SK-N-MC (cell line): Measurements from ENCODE around the gene WDR62.
"Not testable (repeated sequence)": the region's sequence is repeated elsewhere in the genome, so short reads cannot be mapped to it uniquely, and the experiment has no call there.

Source experiments
- DNase-seq: peaks from one replicate; pipeline ENCODE4 v3.0.0-alpha.2; 2011; ENCODE audit warnings: low read depth, low spot score
- H3K27ac ChIP-seq: fragments of 200-600 bp; sonication (generic); 2 replicates; pipeline ENCODE4 v1.5.1; 2016; ENCODE audit warnings: mixed run types
- H3K36me3 ChIP-seq: fragments of 200-600 bp; sonication (generic); 2 replicates; pipeline ENCODE4 v1.6.1; 2017; ENCODE audit warnings: antibody characterized with exemption, low read length, mixed read lengths; ENCODE audit not compliant: insufficient read depth
- H3K4me3 ChIP-seq: fragments of 200-600 bp; sonication (generic); 2 replicates; pipeline ENCODE4 v1.5.1; 2016
- H3K9ac ChIP-seq: fragments of 200-600 bp; sonication (generic); 2 replicates; pipeline ENCODE4 v1.8.0; 2017; ENCODE audit warnings: mixed run types, mixed read lengths; ENCODE audit not compliant: insufficient read length
- H3K9me3 ChIP-seq: fragments of 200-600 bp; sonication (generic); 2 replicates; pipeline ENCODE4 v1.6.1; 2017; ENCODE audit warnings: low read depth, mild to moderate bottlenecking, antibody characterized with exemption, low read length, moderate library complexity, mixed read lengths
- EZH2 ChIP-seq: fragments of 200-600 bp; sonication (generic); IDR thresholded peaks from one replicate; pipeline ENCODE4 v1.6.1; 2017; ENCODE audit warnings: antibody characterized with exemption
- FOXP2 ChIP-seq: optimal IDR thresholded peaks from 2 replicates; pipeline ENCODE3; 2011; ENCODE audit warnings: mild to moderate bottlenecking, moderate library complexity; ENCODE audit not compliant: insufficient read depth; ENCODE audit errors: extremely low read length, control extremely low read depth
- POLR2AphosphoS5 ChIP-seq: IDR thresholded peaks from 2 replicates; pipeline ENCODE4 v1.6.1; 2012; ENCODE audit warnings: mild to moderate bottlenecking, low read depth, low read length, borderline replicate concordance

WDR62 gene

DNA sequence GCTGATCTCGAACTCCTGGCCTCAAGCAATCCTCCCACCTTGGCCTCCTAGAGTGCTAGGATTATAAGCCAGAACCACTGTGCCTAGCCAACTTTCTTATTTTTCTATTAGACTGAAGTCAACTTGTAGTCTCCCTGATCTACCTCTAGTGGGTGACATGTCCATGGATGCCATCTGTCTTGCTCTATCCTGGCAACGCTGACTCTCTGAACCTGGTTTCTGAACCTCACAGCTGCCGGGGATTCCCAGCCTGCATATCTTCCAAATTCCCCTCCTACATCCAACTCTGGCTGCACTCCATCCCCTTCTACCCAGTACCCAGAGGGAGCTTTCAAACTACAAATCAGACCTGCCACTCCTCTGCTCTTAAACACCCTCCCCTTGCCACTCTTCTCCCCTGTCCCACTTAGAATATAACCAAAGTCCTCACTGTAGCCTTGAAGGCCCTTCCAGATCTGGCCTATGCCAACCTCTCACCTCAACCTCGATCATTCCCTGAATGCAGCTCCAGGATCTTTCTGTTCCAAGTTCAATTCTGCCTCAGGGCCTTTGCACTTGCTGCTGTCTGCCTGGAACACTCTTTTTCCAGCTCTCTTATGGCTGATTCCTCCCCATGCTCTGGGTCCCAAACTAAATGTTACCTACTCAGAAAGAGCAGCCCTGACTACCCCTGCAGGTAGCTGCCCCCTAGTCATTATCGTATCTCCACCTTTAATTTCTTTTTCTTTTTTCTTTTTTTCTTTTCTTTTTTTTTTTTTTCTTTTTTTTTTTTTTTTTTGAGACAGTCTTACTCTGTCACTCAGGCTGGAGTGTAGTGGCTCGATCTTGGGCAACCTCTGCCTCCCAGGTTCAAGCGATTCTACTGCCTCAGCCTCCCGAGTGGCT lies 24.2 kb upstream of the WDR62 start:
- H3K27ac ChIP-seq = no peak overlapping the region
- H3K9me3 ChIP-seq = no peaks in the 10 kb centered on the region
- H3K4me3 ChIP-seq = no peak overlapping the region
- TF ChIP-seq FOXP2 = no peak
- H3K36me3 ChIP-seq = no peaks in the 10 kb centered on the region
- DNase-seq = no peak
- H3K9ac ChIP-seq = no peak overlapping the region

- Histone ChIP-seq H3K9me3 (no peaks in the 10 kb centered on the region), H3K4me3 (no peak overlapping the region), H3K36me3 (no peaks in the 10 kb centered on the region), H3K27ac (no peak overlapping the region), H3K9ac (no peak overlapping the region)
- TF ChIP-seq POLR2AphosphoS5 (no peak), FOXP2 (no peak), EZH2 (no peak)
- no peak for DNase-seq
Observed at GRCh38 chr19:36031308-36031707, 23.4 kb upstream of the WDR62 start.

GRCh38 chr19:36032251-36033104 lies 22.2 kb upstream of the WDR62 start, which contains the start of gene CLIP3:
Gene CLIP3 (minus strand): TSS chr19:36032873. CDS start chr19:36032357, 516 bp downstream.
- Histone ChIP-seq H3K4me3 (peak within 1 kb of the TSS; percentile 71), H3K27ac (no peak within 1 kb of the TSS), H3K36me3 (no peaks in the 10 kb centered on the region), H3K9me3 (no peaks in the 10 kb centered on the region), H3K9ac (peak within 1 kb of the TSS; percentile 0)
- TF ChIP-seq EZH2 (no peak), FOXP2 (no peak), POLR2AphosphoS5 (peak; percentile 42; the same call in 1 of the 2 replicates)
- no peak for DNase-seq

GRCh38 chr19:36040495-36040894 lies 14.2 kb upstream of the WDR62 start:
- H3K4me3 ChIP-seq = no peak overlapping the region
- TF ChIP-seq EZH2 (no peak), FOXP2 (no peak), POLR2AphosphoS5 (no peak)
- H3K36me3 ChIP-seq = no peaks in the 10 kb centered on the region
- no peak overlapping the region for H3K9ac ChIP-seq
- no peak overlapping the region for H3K27ac ChIP-seq
- no peak for DNase-seq
- H3K9me3 ChIP-seq = no peaks in the 10 kb centered on the region

DNA sequence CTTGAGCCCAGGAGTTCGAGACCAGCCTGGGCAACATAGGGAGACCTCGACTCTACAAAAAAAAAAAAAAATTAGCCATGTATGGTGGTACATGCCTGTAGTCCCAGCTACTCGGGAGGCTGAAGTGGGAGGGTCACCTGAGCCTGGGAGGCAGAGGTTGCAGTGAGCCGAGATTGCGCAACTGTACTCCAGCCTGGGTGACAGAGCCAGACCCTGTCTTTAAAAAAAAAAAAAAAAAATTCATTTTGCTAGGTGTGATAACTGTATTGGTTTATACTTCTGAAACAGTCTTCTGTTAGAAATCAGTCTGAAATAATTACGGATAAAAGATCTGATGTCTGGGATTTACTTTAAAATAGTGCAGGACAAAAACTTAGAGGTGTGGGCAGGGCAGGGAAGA lies 13.6 kb upstream of the WDR62 start:
- not testable (repeated sequence) for H3K9ac ChIP-seq, H3K4me3 ChIP-seq, H3K9me3 ChIP-seq, DNase-seq, H3K36me3 ChIP-seq
- H3K27ac ChIP-seq = peak overlapping the region; percentile 73; the same call in 1 of the 2 replicates

GRCh38 chr19:36041831-36042230 lies 12.9 kb upstream of the WDR62 start:
- Histone ChIP-seq H3K4me3 (no peak overlapping the region), H3K9me3 (no peaks in the 10 kb centered on the region), H3K9ac (no peak overlapping the region), H3K36me3 (no peaks in the 10 kb centered on the region), H3K27ac (peak overlapping the region; percentile 73)
- no peak for DNase-seq
- no peak for TF ChIP-seq POLR2AphosphoS5
- no peak for TF ChIP-seq EZH2
- TF ChIP-seq FOXP2 = no peak

DNA sequence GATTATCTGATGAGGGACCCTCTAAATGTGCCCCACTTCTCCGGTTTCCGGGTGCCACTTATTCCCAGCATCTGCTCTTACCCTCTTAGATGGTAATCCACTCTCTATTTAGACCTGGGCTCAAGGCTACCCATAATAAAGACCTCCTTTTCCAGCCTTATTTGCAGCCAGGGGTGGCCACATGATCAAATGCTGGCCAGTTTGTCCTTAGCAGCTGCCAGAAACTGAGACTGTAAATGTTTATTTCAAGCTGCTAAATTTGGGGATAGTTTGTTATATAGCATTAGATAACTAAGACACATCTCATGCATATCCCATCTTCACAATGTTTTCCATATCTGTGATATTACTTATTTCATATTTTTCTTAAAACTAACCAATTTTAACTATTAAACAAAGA lies 10.7 kb upstream of the WDR62 start:
- no peak overlapping the region for H3K27ac ChIP-seq
- TF ChIP-seq FOXP2 (no peak), POLR2AphosphoS5 (no peak), EZH2 (no peak)
- no peak overlapping the region for H3K9ac ChIP-seq
- no peaks in the 10 kb centered on the region for H3K9me3 ChIP-seq
- H3K4me3 ChIP-seq = no peak overlapping the region
- DNase-seq = no peak
- H3K36me3 ChIP-seq = no peaks in the 10 kb centered on the region

- no peak for TF ChIP-seq EZH2
- no peak for TF ChIP-seq POLR2AphosphoS5
- TF ChIP-seq FOXP2 = no peak
- H3K9me3 ChIP-seq = no peaks in the 10 kb centered on the region
- DNase-seq = no peak
- H3K4me3 ChIP-seq = no peak overlapping the region
- no peaks in the 10 kb centered on the region for H3K36me3 ChIP-seq
- no peak overlapping the region for H3K27ac ChIP-seq
- H3K9ac ChIP-seq = no peak overlapping the region
Observed at GRCh38 chr19:36046443-36047050, 8.2 kb upstream of the WDR62 start.
